NCI-H446 treated with DMSO at 0.1 percent for 48 hours (cell line): ENCODE measurements around the gene ATXN7L1.
"Not testable (repeated sequence)": the region's sequence is repeated elsewhere in the genome, so short reads cannot be mapped to it uniquely, and the experiment has no call there.

Experiments
- DNase-seq: peaks from one replicate; lab custom pipeline; 2025; lab: John Stamatoyannopoulos, UW

Gene ATXN7L1

GRCh38 chr7:105802604-105803428, 73.6 kb downstream of the ATXN7L1 start:
- DNase-seq: no peak

GRCh38 chr7:105800849-105801534, 75.4 kb downstream of the ATXN7L1 start:
- DNase-seq: no peak

DNA sequence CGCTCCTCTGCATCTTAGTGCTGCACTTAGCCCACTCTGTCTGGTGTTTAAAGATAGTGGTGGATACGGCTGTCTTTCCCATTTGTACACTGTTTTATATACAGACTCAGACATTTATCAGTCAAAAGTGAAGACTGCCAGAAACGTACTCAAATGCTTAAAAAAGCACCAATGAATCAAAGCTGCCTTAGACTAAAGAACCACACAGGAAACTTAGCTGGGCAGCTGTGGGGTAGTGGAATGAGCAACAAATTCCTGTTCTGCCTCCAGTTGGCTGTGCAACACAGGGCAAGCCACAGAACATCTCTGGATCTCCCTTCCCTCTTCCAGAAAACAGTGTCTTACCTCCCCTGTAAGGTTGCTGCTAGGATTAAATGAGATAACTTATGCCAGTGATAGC, 76.0 kb downstream of the ATXN7L1 start:
- DNase-seq: no peak

DNA sequence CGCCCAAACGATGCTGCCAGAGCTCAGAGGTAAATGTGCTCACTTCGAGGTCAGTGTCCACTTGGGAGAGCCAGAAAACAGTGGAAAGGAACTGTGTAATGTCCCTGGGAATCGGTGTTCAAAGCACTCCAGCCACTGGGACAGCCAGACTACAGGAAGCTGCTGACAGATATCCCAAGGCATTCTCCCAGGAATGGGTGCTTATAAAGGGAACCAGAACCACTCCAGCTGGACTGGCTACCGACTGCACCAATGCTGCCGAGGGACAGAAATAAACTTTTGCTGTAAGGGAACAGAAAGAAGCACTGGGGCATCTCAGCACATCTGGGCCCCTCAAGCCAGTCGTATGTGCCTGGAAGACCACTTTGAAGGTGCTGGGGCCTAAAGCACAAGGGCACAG, 76.7 kb downstream of the ATXN7L1 start:
- DNase-seq: no peak

- DNase-seq: no peak
Observed at GRCh38 chr7:105799006-105799405, 77.4 kb downstream of the ATXN7L1 start.

GRCh38 chr7:105797652-105798051, 78.7 kb downstream of the ATXN7L1 start:
- DNase-seq: no peak

DNA sequence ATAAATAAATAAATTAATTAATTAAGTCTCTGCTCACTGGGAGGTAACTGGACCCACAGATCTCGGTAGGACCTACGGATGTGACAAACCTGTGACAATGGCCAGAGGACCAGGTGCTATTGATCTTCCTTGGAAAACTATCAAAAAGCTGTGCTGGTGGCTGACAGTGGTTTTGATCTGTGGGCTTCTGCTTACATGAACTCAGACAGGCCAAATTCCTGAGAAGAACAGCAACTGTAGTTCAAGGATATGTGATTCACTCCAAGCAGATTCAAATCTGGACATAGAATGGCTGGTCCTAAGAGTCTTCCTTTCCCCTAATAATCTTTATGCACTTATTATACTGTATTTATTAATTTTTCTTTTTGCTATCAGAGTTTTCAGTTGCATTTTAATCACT, 80.0 kb downstream of the ATXN7L1 start:
- no peak for DNase-seq

GRCh38 chr7:105794741-105795729, 81.4 kb downstream of the ATXN7L1 start:
- no peak for DNase-seq

GRCh38 chr7:105792488-105793370, 83.7 kb downstream of the ATXN7L1 start:
- DNase-seq: no peak

DNA sequence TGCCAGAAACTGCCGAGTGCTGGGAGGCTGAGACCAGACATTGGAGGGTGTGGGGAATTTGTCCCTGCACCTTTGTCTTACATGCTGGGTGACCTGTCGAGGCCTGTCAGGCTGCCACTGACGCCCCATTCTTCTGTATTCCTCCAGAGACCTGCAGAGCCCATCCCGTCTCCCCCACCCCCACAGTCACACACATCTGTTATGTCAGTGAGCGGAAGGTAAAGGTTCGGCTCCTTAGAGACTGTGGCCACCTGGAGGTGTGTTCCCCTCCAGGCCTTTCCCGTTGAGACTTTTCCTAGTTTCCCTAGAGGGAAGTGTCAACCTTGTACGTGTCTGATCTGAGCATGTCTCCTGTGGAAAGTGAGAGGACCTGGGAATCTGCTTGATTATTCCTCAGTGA, 84.5 kb downstream of the ATXN7L1 start:
- no peak for DNase-seq

DNA sequence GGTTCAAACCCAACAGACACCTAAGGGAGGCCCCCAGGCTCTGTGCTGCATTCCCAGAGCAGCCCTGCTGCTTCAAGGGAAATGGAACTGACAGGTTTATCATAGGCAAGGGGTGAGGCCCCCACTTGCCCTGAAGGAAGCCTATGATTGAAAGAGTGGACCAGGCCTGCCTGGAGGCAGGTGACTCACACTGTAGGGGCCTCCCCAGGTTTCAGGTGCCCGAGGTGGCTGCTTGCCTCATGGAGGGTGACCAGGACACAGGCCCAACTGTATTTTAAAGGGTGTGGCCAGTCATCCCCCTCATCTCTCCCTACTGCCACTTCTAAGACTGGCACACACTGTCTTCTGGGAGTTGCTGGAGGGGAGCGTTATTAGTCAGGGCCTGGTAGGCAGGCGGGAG, 85.4 kb downstream of the ATXN7L1 start:
- DNase-seq: no peak

DNA sequence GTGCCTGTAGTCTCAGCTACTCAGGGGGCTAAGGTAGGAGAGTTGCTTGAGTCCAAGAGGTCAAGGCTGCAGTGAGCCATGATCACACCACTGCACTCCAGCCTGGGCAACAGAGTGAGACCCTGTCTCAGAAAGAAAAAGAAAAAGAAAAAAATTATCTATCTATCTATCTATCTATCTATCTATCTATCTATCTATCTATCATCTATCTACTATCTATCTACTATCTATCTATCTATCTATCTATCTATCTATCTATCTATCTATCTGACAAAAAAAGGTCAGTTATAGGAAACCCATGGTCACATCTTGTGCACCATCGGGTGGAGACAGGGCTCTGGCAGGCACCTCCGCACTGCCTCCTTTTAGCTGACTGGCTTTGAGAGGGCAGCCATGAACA, 85.9 kb downstream of the ATXN7L1 start:
- DNase-seq: not testable (repeated sequence)

- no peak for DNase-seq
Observed at GRCh38 chr7:105788816-105789349, 87.5 kb downstream of the ATXN7L1 start.

- no peak for DNase-seq
Observed at GRCh38 chr7:105788356-105788755, 88.0 kb downstream of the ATXN7L1 start.

GRCh38 chr7:105787793-105788192, 88.6 kb downstream of the ATXN7L1 start:
- DNase-seq: no peak

- no peak for DNase-seq
Observed at GRCh38 chr7:105786520-105787470, 89.6 kb downstream of the ATXN7L1 start.

GRCh38 chr7:105782391-105783042, 93.9 kb downstream of the ATXN7L1 start:
- no peak for DNase-seq

DNA sequence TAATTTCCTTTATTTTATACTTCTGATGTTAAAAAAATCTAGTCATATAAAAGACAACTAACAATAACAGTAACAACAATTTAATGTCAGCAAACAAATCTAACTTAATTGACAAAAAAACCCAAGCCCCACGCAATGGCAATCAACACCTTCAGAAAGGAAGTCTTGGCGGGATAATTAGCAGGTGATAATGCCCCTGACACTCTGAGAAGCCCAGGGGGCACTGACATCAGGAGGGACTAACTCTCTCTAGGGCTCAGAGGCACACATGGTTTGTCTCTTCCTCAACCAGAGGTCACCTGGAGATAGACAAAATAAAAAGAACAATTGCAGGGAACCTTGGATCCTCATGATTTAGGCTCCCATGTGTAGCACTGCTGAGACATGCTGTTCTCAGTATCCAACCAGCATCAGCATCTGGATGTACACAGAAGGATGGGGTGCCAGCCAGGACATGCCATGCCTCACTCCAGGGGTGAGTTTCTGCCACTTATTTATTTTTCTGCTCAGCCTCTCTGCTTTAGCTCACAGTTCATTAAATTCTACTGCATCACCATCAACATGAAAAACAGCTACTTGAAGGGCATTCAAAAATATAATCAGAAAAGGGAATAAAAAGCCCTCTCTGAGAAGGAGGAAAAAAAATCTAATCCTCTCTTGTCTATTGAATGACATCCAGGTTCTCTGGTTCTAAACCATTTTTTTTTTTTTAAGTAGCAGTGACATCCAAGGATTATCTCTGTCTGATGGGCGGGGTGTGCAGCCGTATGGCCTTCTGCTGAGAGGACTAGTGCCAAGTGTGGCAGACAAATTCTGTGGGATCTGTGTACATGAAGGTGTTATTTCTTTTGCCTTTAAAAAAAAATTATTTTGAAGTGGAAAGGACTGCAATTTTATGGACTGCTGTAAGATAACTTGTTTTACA, 96.3 kb downstream of the ATXN7L1 start:
- peak; percentile 85 for DNase-seq
